ENCODE measurements around the gene CPNE8. TPM values are rescaled to one million over a fixed set of nuclear protein-coding genes. Genes with fewer than 3 reads are reported as not detected.

The CPNE8 gene
- total and polyA plus RNA-seq, 2 of the 4 experiments (the other 2 are of a cell fraction), result not detected

GRCh38 chr12:38629064-38629463 is 276.3 kb downstream of the CPNE8 start:
- Histone ChIP-seq H3K36me3 (ENCODE audit: control insufficient read depth, insufficient read depth, low read length) (no peaks in the 10 kb centered on the region), H3K4ac (ENCODE audit: low read depth, low read length) (no peak overlapping the region), H2BK15ac (ENCODE audit: low read depth, low read length) (no peak overlapping the region), H3K9ac (ENCODE audit: low read depth, low read length) (no peak overlapping the region), H3K4me3 (ENCODE audit: insufficient read depth, low read depth, low read length) (no peak overlapping the region), H3K18ac (ENCODE audit: low read depth, low read length) (no peak overlapping the region), H3K27me3 (ENCODE audit: control insufficient read depth, insufficient read depth, low read length) (no peaks in the 10 kb centered on the region), H2BK20ac (ENCODE audit: low read depth, low read length) (no peak overlapping the region), H2BK120ac (ENCODE audit: low read depth, low read length) (no peak overlapping the region), H3K27ac (ENCODE audit: insufficient read depth, low read length) (no peak overlapping the region), H4K20me1 (ENCODE audit: insufficient read depth, low read length) (no peaks in the 10 kb centered on the region), H2AK5ac (ENCODE audit: low read depth, low read length) (no peak overlapping the region), H3K23ac (ENCODE audit: low read depth, low read length) (no peak overlapping the region), H2AFZ (replicated peaks; ENCODE audit: low read length, poor library complexity) (no peak overlapping the region), H3K56ac (ENCODE audit: extremely low read depth, insufficient read depth, low read length) (no peak overlapping the region), H2AK9ac (replicated peaks; ENCODE audit: low read depth, low read length, poor library complexity) (no peak overlapping the region), H3K14ac (replicated peaks; ENCODE audit: low read depth, low read length) (no peak overlapping the region), H3K4me2 (ENCODE audit: low read depth, low read length) (no peak overlapping the region), H4K91ac (ENCODE audit: insufficient read depth, low read depth, low read length) (no peak overlapping the region), H3K79me1 (ENCODE audit: low read depth in 1 of 2, low read length in 2 of 2) (no peaks in the 10 kb centered on the region), H3K9me3 (ENCODE audit: control insufficient read depth, insufficient read depth, low read length) (no peaks in the 10 kb centered on the region), H4K8ac (ENCODE audit: low read depth in 2 of 2, low read length in 2 of 2) (no peak overlapping the region), H4K5ac (ENCODE audit: low read depth, low read length) (no peak overlapping the region), H3K9me1 (ENCODE audit: insufficient read depth, low read length) (no peaks in the 10 kb centered on the region), H3K4me1 (ENCODE audit: control insufficient read depth, insufficient read depth, low read length) (no peaks in the 10 kb centered on the region), H2BK5ac (ENCODE audit: low read depth, low read length, poor library complexity, severe bottlenecking) (no peak overlapping the region)
- dilution Hi-C loops (cut with HindIII; ENCODE audit: low sequenced_read_pairs, unreplicated experiment), result no loop called here
- TF ChIP-seq MAFK (IDR thresholded peaks at IDR 0.05; ENCODE audit: low read depth, low read length) (no peak), RCOR1 (IDR thresholded peaks at IDR 0.05; ENCODE audit: insufficient replicate concordance, low read length) (no peak), CEBPB (IDR thresholded peaks at IDR 0.05; ENCODE audit: low read depth, low read length) (no peak), FOS (IDR thresholded peaks at IDR 0.05; ENCODE audit: low read depth, low read length) (no peak), RFX5 (IDR thresholded peaks at IDR 0.05; ENCODE audit: low read depth, low read length) (no peak), MAZ (IDR thresholded peaks at IDR 0.05; ENCODE audit: borderline replicate concordance, low read depth, low read length) (no peak)
- TF ChIP-seq, protein P1, sequence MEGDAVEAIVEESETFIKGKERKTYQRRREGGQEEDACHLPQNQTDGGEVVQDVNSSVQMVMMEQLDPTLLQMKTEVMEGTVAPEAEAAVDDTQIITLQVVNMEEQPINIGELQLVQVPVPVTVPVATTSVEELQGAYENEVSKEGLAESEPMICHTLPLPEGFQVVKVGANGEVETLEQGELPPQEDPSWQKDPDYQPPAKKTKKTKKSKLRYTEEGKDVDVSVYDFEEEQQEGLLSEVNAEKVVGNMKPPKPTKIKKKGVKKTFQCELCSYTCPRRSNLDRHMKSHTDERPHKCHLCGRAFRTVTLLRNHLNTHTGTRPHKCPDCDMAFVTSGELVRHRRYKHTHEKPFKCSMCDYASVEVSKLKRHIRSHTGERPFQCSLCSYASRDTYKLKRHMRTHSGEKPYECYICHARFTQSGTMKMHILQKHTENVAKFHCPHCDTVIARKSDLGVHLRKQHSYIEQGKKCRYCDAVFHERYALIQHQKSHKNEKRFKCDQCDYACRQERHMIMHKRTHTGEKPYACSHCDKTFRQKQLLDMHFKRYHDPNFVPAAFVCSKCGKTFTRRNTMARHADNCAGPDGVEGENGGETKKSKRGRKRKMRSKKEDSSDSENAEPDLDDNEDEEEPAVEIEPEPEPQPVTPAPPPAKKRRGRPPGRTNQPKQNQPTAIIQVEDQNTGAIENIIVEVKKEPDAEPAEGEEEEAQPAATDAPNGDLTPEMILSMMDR (conservative IDR thresholded peaks at IDR 0.05; ENCODE audit: low read depth, low read length), result no peak
- TF ChIP-seq, protein P2, sequence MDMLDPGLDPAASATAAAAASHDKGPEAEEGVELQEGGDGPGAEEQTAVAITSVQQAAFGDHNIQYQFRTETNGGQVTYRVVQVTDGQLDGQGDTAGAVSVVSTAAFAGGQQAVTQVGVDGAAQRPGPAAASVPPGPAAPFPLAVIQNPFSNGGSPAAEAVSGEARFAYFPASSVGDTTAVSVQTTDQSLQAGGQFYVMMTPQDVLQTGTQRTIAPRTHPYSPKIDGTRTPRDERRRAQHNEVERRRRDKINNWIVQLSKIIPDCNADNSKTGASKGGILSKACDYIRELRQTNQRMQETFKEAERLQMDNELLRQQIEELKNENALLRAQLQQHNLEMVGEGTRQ (IDR thresholded peaks at IDR 0.05; ENCODE audit: low read depth, low read length), result no peak
- BruUV-seq (replicated peaks), result no TSS peak
- ChIA-PET CTCF (no interaction called here), POLR2A (ENCODE audit: unreplicated experiment) (no interaction called here)
- DNase-seq, result no peak
- no CpG with 5 or more reads among the region's 2 CpGs for WGBS, 2 experiments (ENCODE audit: extremely low coverage in 2 of 2, insufficient read length in 1 of 2)
- no peak for ATAC-seq (ENCODE audit: low read depth)
- intact Hi-C loops (cut with micrococcal nuclease), result no loop called here
- in situ Hi-C loops (cut with MboI; ENCODE audit: low sequenced_read_pairs), result no loop called here
